Measurements from ENCODE around the gene JARID2.

JARID2 gene

DNA sequence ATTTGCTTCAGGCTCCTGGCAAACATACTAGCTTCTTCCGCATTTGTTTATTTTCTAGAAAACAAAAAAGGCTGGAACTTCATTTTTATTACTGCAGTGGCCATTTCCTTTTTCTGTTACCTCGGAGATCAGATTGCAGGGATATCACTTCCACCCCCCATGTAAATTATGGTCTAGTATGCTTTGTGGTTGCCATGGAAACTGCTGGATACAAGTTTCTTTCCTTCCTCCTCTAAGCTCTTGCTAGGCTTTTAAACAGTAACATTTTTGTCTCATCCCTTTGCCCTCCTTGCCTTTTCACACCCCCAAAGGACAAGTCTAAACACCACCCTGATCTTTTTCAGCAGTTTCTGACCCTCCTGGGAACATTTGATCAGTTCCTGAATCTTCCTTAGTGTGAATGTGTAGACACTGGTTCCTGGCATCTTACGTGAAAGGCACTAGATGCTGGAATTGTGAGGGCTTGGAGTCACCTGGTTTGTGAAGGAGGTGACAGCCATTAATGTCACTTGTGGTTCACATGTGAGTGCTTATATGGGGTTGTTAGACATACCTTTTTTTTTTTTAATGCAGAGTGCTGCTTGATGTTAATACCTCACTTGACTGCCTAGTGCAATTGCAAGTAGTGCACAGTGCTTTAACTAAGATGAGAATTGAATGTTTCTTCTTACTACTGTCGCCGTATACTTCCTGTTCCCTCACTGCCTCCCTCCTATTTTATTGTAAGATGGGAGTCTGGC lies 181.6 kb downstream of the JARID2 start:
- Mint-ChIP-seq H3K4me1 (ENCODE audit: low read depth in 2 of 2) (peaks cover 47 to 63% of the 10 kb centered on the region in 2 donors), H3K27me3 (no peaks in the 10 kb centered on the region), H3K9me3 (no peaks in the 10 kb centered on the region), H3K4me3 (no peak overlapping the region), H3K36me3 (ENCODE audit: insufficient read depth) (no peaks in the 10 kb centered on the region), H3K27ac (peak overlapping the region in 1 of 2 donors; percentile 22)
- DNase-seq (no peak), ATAC-seq (replicated peaks) (peak; percentile 23)

GRCh38 chr6:15429141-15430110 lies 183.6 kb downstream of the JARID2 start:
- H3K27me3 Mint-ChIP-seq: no peaks in the 10 kb centered on the region
- H3K4me1 Mint-ChIP-seq (ENCODE audit: low read depth in 2 of 2): peaks cover 44 to 66% of the 10 kb centered on the region in 2 donors
- H3K9me3 Mint-ChIP-seq: no peaks in the 10 kb centered on the region
- no peak for ATAC-seq (replicated peaks)
- peak overlapping the region in 1 of 2 donors; percentile 26 for H3K27ac Mint-ChIP-seq
- H3K4me3 Mint-ChIP-seq: no peak overlapping the region
- DNase-seq: no peak
- no peaks in the 10 kb centered on the region for H3K36me3 Mint-ChIP-seq (ENCODE audit: insufficient read depth)

GRCh38 chr6:15430186-15430585 lies 184.3 kb downstream of the JARID2 start:
- Mint-ChIP-seq H3K4me1 (ENCODE audit: low read depth in 2 of 2) (peaks cover 50 to 69% of the 10 kb centered on the region in 2 donors), H3K36me3 (ENCODE audit: insufficient read depth) (no peaks in the 10 kb centered on the region), H3K4me3 (no peak overlapping the region), H3K27ac (peak overlapping the region in 1 of 2 donors; percentile 13), H3K9me3 (no peaks in the 10 kb centered on the region), H3K27me3 (no peaks in the 10 kb centered on the region)
- DNase-seq (no peak), ATAC-seq (replicated peaks) (no peak)

GRCh38 chr6:15430931-15431405 lies 185.1 kb downstream of the JARID2 start:
- Mint-ChIP-seq H3K36me3 (ENCODE audit: insufficient read depth) (no peaks in the 10 kb centered on the region), H3K4me3 (no peak overlapping the region), H3K27ac (peak overlapping the region in 1 of 2 donors; percentile 13), H3K4me1 (ENCODE audit: low read depth in 2 of 2) (peaks cover 49 to 63% of the 10 kb centered on the region in 2 donors), H3K9me3 (no peaks in the 10 kb centered on the region), H3K27me3 (no peaks in the 10 kb centered on the region)
- no peak for ATAC-seq (replicated peaks)
- no peak for DNase-seq

DNA sequence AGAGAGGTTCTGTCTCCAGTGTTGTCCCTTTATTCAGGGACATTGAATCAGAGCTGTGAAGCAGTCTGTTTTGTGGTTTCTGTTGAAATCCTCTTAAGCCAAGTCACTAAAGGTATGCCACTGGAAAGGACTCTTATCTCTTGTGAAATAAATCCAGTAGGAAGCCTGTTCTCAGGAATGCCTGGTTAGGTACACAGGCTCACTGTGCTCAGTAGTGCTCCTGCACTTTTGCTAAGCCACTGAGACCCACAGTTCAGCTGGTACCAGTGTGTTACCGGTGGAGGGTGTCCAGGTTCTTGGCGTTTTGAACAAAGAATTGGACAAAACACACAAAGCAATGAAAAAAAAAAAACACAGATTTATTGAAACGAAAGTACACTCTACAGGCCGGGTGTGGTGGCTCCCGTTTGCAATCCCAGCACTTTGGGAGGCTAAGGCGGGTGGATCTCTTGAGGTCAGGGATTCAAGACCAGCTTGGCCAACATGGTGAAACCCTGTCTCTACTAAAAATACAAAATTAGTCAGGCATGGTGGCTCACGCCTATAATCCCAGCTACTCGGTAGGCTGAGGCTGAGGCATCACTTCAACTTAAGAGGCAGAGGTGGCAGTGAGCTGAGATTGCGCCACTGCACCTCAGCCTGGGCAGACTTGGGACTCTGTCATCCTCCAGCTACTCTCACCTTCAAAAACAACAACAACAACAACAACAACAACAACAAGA lies 186.1 kb downstream of the JARID2 start:
- Mint-ChIP-seq H3K4me3 (peak overlapping the region; percentile 4 to 5), H3K4me1 (ENCODE audit: low read depth in 2 of 2) (peaks cover 53 to 69% of the 10 kb centered on the region in 2 donors), H3K9me3 (no peaks in the 10 kb centered on the region), H3K36me3 (ENCODE audit: insufficient read depth) (peaks cover 3% of the 10 kb centered on the region), H3K27me3 (no peaks in the 10 kb centered on the region), H3K27ac (peak overlapping the region in 1 of 2 donors; percentile 57)
- ATAC-seq (replicated peaks) (no peak), DNase-seq (no peak)

DNA sequence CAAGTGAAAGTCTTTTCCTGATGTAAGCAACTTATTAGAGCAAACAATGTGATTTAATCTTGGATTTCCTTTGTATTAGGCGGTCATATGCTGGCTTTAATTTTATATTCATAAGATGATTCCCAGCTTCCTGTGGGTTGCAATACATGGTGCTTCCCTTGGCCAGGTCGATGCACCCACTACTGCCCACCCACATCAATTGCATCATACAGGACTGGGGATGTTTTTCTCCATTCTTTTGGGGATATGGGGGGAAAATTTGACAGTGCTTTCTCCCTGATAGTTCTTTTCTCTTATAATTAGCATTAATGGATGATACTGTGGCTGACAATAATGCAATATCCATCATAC lies 187.6 kb downstream of the JARID2 start:
- Mint-ChIP-seq H3K9me3 (no peaks in the 10 kb centered on the region), H3K4me3 (peak overlapping the region; percentile 17 to 60), H3K36me3 (ENCODE audit: insufficient read depth) (peaks cover 7% of the 10 kb centered on the region), H3K27me3 (no peaks in the 10 kb centered on the region), H3K4me1 (ENCODE audit: low read depth in 2 of 2) (peaks cover 56 to 76% of the 10 kb centered on the region in 2 donors), H3K27ac (peak overlapping the region in 1 of 2 donors; percentile 57)
- DNase-seq (no peak), ATAC-seq (replicated peaks) (no peak)

DNA sequence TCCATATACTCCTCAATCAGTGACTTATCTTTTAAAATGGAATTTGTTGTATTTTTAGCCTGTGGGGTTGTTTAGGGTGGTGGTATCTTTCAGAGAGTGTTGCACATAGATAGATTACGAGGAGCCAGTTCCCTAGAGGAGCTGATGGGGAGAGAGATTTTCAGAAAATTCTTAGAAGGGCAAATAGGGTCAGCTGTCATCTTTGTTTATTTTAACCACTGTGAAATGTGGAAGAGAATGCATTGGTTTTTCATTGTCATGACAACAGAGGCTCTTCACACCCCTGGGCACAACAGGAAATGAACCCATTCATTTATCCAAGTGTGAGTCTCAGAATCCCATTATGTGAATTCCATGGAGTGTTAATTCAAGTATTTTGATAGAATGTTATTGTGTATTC lies 188.4 kb downstream of the JARID2 start:
- Mint-ChIP-seq H3K27me3 (no peaks in the 10 kb centered on the region), H3K9me3 (no peaks in the 10 kb centered on the region), H3K4me1 (ENCODE audit: low read depth in 2 of 2) (peaks cover 59 to 78% of the 10 kb centered on the region in 2 donors), H3K36me3 (ENCODE audit: insufficient read depth) (peaks cover 7% of the 10 kb centered on the region), H3K4me3 (peak overlapping the region; percentile 29 to 51), H3K27ac (peak overlapping the region; percentile 57 to 68)
- DNase-seq (no peak), ATAC-seq (replicated peaks) (peak; percentile 37)

DNA sequence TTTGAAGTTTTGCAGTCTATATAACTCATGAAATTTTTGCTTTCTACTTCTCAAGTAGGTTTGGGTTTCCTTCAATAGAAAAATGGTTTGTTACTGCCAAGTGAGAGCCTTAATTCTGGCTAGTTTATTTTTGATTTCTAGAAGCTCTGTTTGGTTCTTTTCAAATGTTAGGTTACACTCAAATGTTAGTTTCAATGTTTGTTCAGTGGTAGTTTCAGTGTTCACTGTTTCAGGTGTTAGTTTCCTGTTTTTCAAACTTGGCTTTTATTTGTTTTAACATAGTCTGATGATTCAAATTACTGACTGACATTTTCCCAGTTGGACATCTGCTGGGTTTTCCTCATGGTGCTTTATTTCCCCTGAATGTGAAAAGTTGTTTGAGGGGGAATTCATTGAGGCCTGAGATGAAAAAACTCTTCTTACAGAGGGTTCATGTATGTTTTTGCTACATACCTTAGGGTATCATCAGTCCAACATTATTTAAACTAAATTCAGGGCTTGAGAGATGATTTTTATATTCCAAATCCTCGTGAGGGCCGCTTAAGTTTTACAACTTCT lies 189.0 kb downstream of the JARID2 start:
- H3K27me3 Mint-ChIP-seq: no peaks in the 10 kb centered on the region
- ATAC-seq (replicated peaks): no peak
- DNase-seq: no peak
- H3K27ac Mint-ChIP-seq: peak overlapping the region; percentile 57 to 68
- H3K4me3 Mint-ChIP-seq: peak overlapping the region; percentile 29 to 51
- H3K36me3 Mint-ChIP-seq (ENCODE audit: insufficient read depth): peaks cover 7% of the 10 kb centered on the region
- no peaks in the 10 kb centered on the region for H3K9me3 Mint-ChIP-seq
- H3K4me1 Mint-ChIP-seq (ENCODE audit: low read depth in 2 of 2): peaks cover 58 to 83% of the 10 kb centered on the region in 2 donors

GRCh38 chr6:15435468-15435867 lies 189.6 kb downstream of the JARID2 start:
- H3K27ac Mint-ChIP-seq: no peak overlapping the region
- no peak overlapping the region for H3K4me3 Mint-ChIP-seq
- no peaks in the 10 kb centered on the region for H3K9me3 Mint-ChIP-seq
- no peaks in the 10 kb centered on the region for H3K27me3 Mint-ChIP-seq
- H3K36me3 Mint-ChIP-seq (ENCODE audit: insufficient read depth): peaks cover 7% of the 10 kb centered on the region
- H3K4me1 Mint-ChIP-seq (ENCODE audit: low read depth in 2 of 2): peaks cover 57 to 82% of the 10 kb centered on the region in 2 donors
- DNase-seq (no peak), ATAC-seq (replicated peaks) (no peak)

GRCh38 chr6:15436451-15436850 lies 190.6 kb downstream of the JARID2 start:
- ATAC-seq (replicated peaks): no peak
- no peaks in the 10 kb centered on the region for H3K27me3 Mint-ChIP-seq
- no peak for DNase-seq
- H3K4me3 Mint-ChIP-seq: no peak overlapping the region
- H3K27ac Mint-ChIP-seq: peak overlapping the region; percentile 44 to 73
- H3K9me3 Mint-ChIP-seq: no peaks in the 10 kb centered on the region
- H3K4me1 Mint-ChIP-seq (ENCODE audit: low read depth in 2 of 2): peaks cover 57 to 88% of the 10 kb centered on the region in 2 donors
- H3K36me3 Mint-ChIP-seq (ENCODE audit: insufficient read depth): peaks cover 7% of the 10 kb centered on the region

- H3K36me3 Mint-ChIP-seq (ENCODE audit: insufficient read depth): peaks cover 7% of the 10 kb centered on the region
Observed at GRCh38 chr6:15437090-15437635, 191.3 kb downstream of the JARID2 start.

DNA sequence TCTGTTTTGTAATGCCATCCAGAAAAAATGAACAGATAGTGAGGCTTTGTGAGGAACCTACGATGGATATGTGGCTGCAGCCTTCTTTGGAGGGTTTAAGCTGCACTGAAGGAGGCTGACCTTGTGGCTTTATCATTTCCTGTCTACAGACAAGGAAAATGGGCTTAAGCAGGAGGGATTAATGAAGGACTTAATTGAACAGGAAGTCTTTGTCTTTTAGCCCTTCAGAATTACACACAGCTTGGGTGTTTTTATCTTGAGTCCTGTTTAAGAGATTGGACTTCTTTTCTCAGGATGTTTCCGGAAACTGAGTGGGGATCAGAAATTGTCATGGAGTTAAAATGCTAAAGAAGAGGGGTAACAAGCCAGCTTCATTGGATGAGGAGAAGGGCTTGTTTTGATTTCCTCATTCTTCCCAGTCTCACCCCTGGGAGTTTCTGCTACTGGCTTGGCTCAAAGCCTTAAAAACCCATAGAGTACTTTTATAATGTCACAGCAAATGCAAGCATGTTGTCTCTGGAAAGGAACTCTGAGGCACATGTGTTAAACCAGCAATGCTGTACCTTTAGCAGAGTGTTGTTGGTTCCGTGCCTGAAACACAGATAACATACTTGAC lies 193.6 kb downstream of the JARID2 start:
- peaks cover 7% of the 10 kb centered on the region for H3K36me3 Mint-ChIP-seq (ENCODE audit: insufficient read depth)
- ATAC-seq (replicated peaks) (peak; percentile 17), DNase-seq (no peak)
- H3K4me1 Mint-ChIP-seq (ENCODE audit: low read depth in 2 of 2): peaks cover 48 to 62% of the 10 kb centered on the region in 2 donors
- peak overlapping the region in 1 of 2 donors; percentile 52 for H3K4me3 Mint-ChIP-seq
- H3K9me3 Mint-ChIP-seq: no peaks in the 10 kb centered on the region
- H3K27me3 Mint-ChIP-seq: no peaks in the 10 kb centered on the region
- H3K27ac Mint-ChIP-seq: peak overlapping the region; percentile 77 to 83

More at GRCh38 chr6:15437090-15437635, 191.3 kb downstream of the JARID2 start:
- ATAC-seq (replicated peaks) (no peak), DNase-seq (no peak)
- Mint-ChIP-seq H3K27me3 (no peaks in the 10 kb centered on the region), H3K4me3 (no peak overlapping the region), H3K9me3 (no peaks in the 10 kb centered on the region), H3K4me1 (ENCODE audit: low read depth in 2 of 2) (peaks cover 55 to 84% of the 10 kb centered on the region in 2 donors), H3K27ac (peak overlapping the region; percentile 44 to 73)
